ENCODE measurements around the gene VSTM2B.

VSTM2B gene

GRCh38 chr19:29515706-29516357 is 10.0 kb upstream of the VSTM2B start:
- no peak overlapping the region for H2BK5ac ChIP-seq (ENCODE audit: low read depth, low read length, poor library complexity, severe bottlenecking)
- H2AFZ ChIP-seq (ENCODE audit: low read depth, low read length) = no peak overlapping the region
- DNase-seq = no peak
- no peak overlapping the region for H3K4me3 ChIP-seq (ENCODE audit: insufficient read depth in 1 of 2, low read depth in 1 of 2, low read length in 2 of 2)
- H3K27ac ChIP-seq (ENCODE audit: low read length, poor library complexity, severe bottlenecking) = no peak overlapping the region
- 81% methylated on average over 16 of the region's 19 CpGs for WGBS
- no peaks in the 10 kb centered on the region for H3K79me1 ChIP-seq (replicated peaks; ENCODE audit: low read length, poor library complexity, severe bottlenecking)
- no peak overlapping the region for H3K14ac ChIP-seq (ENCODE audit: low read length in 2 of 2)
- H3K4me1 ChIP-seq (ENCODE audit: control insufficient read depth, insufficient read depth, low read depth, low read length) = no peaks in the 10 kb centered on the region
- H2AK5ac ChIP-seq (ENCODE audit: low read length, severe bottlenecking) = no peak overlapping the region
- no peak overlapping the region for H3K18ac ChIP-seq (ENCODE audit: low read depth in 1 of 2, low read length in 2 of 2)
- no peaks in the 10 kb centered on the region for H3K9me3 ChIP-seq (ENCODE audit: control insufficient read depth, low read length)
- H4K91ac ChIP-seq (ENCODE audit: low read length) = no peak overlapping the region
- H3K27me3 ChIP-seq (ENCODE audit: control insufficient read depth in 1 of 2, insufficient read depth in 1 of 2, low read length in 2 of 2) = peaks cover 0 to 14% of the 10 kb centered on the region in 2 experiments
- no peak overlapping the region for H3K23ac ChIP-seq (ENCODE audit: low read length in 2 of 2)
- H2BK12ac ChIP-seq (ENCODE audit: low read length in 2 of 2) = no peak overlapping the region
- no peak overlapping the region for H3K9ac ChIP-seq (ENCODE audit: low read length)
- no peaks in the 10 kb centered on the region for H3K36me3 ChIP-seq (ENCODE audit: control insufficient read depth in 1 of 2, insufficient read depth in 2 of 2, low read depth in 1 of 2, low read length in 2 of 2)
- no peak overlapping the region for H3K4me2 ChIP-seq (ENCODE audit: low read length, poor library complexity, severe bottlenecking)
- H2BK120ac ChIP-seq (ENCODE audit: low read depth, low read length) = no peak overlapping the region
- H3K4ac ChIP-seq (ENCODE audit: low read depth in 1 of 2, low read length in 2 of 2) = no peak overlapping the region
- no peak overlapping the region for H2BK15ac ChIP-seq (ENCODE audit: low read depth, poor library complexity, severe bottlenecking)
- no peak overlapping the region for H4K8ac ChIP-seq (ENCODE audit: low read length)

- H3K18ac ChIP-seq (ENCODE audit: low read depth in 1 of 2, low read length in 2 of 2) = no peak overlapping the region
- H2BK5ac ChIP-seq (ENCODE audit: low read depth, low read length, poor library complexity, severe bottlenecking) = no peak overlapping the region
- H3K4me1 ChIP-seq (ENCODE audit: control insufficient read depth, insufficient read depth, low read depth, low read length) = no peaks in the 10 kb centered on the region
- H2AK5ac ChIP-seq (ENCODE audit: low read length, severe bottlenecking) = no peak overlapping the region
- no peaks in the 10 kb centered on the region for H3K79me1 ChIP-seq (replicated peaks; ENCODE audit: low read length, poor library complexity, severe bottlenecking)
- H2BK15ac ChIP-seq (ENCODE audit: low read depth, poor library complexity, severe bottlenecking) = no peak overlapping the region
- no peak overlapping the region for H3K4me3 ChIP-seq (ENCODE audit: insufficient read depth in 1 of 2, low read depth in 1 of 2, low read length in 2 of 2)
- no peak overlapping the region for H3K9ac ChIP-seq (ENCODE audit: low read length)
- WGBS = 84% methylated on average over 9 of the region's 9 CpGs
- no peaks in the 10 kb centered on the region for H3K9me3 ChIP-seq (ENCODE audit: control insufficient read depth, low read length)
- H4K8ac ChIP-seq (ENCODE audit: low read length) = no peak overlapping the region
- H3K27ac ChIP-seq (ENCODE audit: low read length, poor library complexity, severe bottlenecking) = no peak overlapping the region
- H2AFZ ChIP-seq (ENCODE audit: low read depth, low read length) = no peak overlapping the region
- no peak for DNase-seq
- H3K36me3 ChIP-seq (ENCODE audit: control insufficient read depth in 1 of 2, insufficient read depth in 2 of 2, low read depth in 1 of 2, low read length in 2 of 2) = no peaks in the 10 kb centered on the region
- H3K23ac ChIP-seq (ENCODE audit: low read length in 2 of 2) = no peak overlapping the region
- H2BK12ac ChIP-seq (ENCODE audit: low read length in 2 of 2) = no peak overlapping the region
- H4K91ac ChIP-seq (ENCODE audit: low read length) = no peak overlapping the region
- H3K14ac ChIP-seq (ENCODE audit: low read length in 2 of 2) = no peak overlapping the region
- H3K4me2 ChIP-seq (ENCODE audit: low read length, poor library complexity, severe bottlenecking) = no peak overlapping the region
- no peak overlapping the region for H2BK120ac ChIP-seq (ENCODE audit: low read depth, low read length)
- peaks cover 0 to 14% of the 10 kb centered on the region in 2 experiments for H3K27me3 ChIP-seq (ENCODE audit: control insufficient read depth in 1 of 2, insufficient read depth in 1 of 2, low read length in 2 of 2)
- no peak overlapping the region for H3K4ac ChIP-seq (ENCODE audit: low read depth in 1 of 2, low read length in 2 of 2)
These were observed 9.5 kb upstream of the VSTM2B start for GRCh38 chr19:29516358-29516725.

GRCh38 chr19:29516821-29517395 is 8.9 kb upstream of the VSTM2B start:
- DNase-seq = no peak
- Histone ChIP-seq H3K9ac (ENCODE audit: low read length) (no peak overlapping the region), H3K23ac (ENCODE audit: low read length in 2 of 2) (no peak overlapping the region), H3K36me3 (ENCODE audit: control insufficient read depth in 1 of 2, insufficient read depth in 2 of 2, low read depth in 1 of 2, low read length in 2 of 2) (no peaks in the 10 kb centered on the region), H3K9me3 (ENCODE audit: control insufficient read depth, low read length) (no peaks in the 10 kb centered on the region), H2BK5ac (ENCODE audit: low read depth, low read length, poor library complexity, severe bottlenecking) (no peak overlapping the region), H2BK120ac (ENCODE audit: low read depth, low read length) (no peak overlapping the region), H2BK12ac (ENCODE audit: low read length in 2 of 2) (no peak overlapping the region), H3K4me2 (ENCODE audit: low read length, poor library complexity, severe bottlenecking) (no peak overlapping the region), H3K4ac (ENCODE audit: low read depth in 1 of 2, low read length in 2 of 2) (no peak overlapping the region), H3K18ac (ENCODE audit: low read depth in 1 of 2, low read length in 2 of 2) (no peak overlapping the region), H3K27ac (ENCODE audit: low read length, poor library complexity, severe bottlenecking) (no peak overlapping the region), H4K91ac (ENCODE audit: low read length) (no peak overlapping the region), H2BK15ac (ENCODE audit: low read depth, poor library complexity, severe bottlenecking) (no peak overlapping the region), H2AFZ (ENCODE audit: low read depth, low read length) (no peak overlapping the region), H2AK5ac (ENCODE audit: low read length, severe bottlenecking) (no peak overlapping the region), H3K14ac (ENCODE audit: low read length in 2 of 2) (no peak overlapping the region), H3K27me3 (ENCODE audit: control insufficient read depth in 1 of 2, insufficient read depth in 1 of 2, low read length in 2 of 2) (peaks cover 0 to 20% of the 10 kb centered on the region in 2 experiments), H4K8ac (ENCODE audit: low read length) (no peak overlapping the region), H3K4me1 (ENCODE audit: control insufficient read depth, insufficient read depth, low read depth, low read length) (no peaks in the 10 kb centered on the region), H3K79me1 (replicated peaks; ENCODE audit: low read length, poor library complexity, severe bottlenecking) (no peaks in the 10 kb centered on the region), H3K4me3 (ENCODE audit: insufficient read depth in 1 of 2, low read depth in 1 of 2, low read length in 2 of 2) (no peak overlapping the region)
- 77% methylated on average over 9 of the region's 9 CpGs for WGBS

- Histone ChIP-seq H3K23ac (ENCODE audit: low read length in 2 of 2) (no peak overlapping the region), H3K14ac (ENCODE audit: low read length in 2 of 2) (no peak overlapping the region)
- WGBS = 80% methylated on average over 4 of the region's 4 CpGs
These were observed 8.4 kb upstream of the VSTM2B start for GRCh38 chr19:29517412-29517811.

More at GRCh38 chr19:29517412-29517811, 8.4 kb upstream of the VSTM2B start:
- DNase-seq = no peak
- no peak overlapping the region for H2BK15ac ChIP-seq (ENCODE audit: low read depth, poor library complexity, severe bottlenecking)
- H3K9me3 ChIP-seq (ENCODE audit: control insufficient read depth, low read length) = no peaks in the 10 kb centered on the region
- no peak overlapping the region for H3K27ac ChIP-seq (ENCODE audit: low read length, poor library complexity, severe bottlenecking)
- no peaks in the 10 kb centered on the region for H3K4me1 ChIP-seq (ENCODE audit: control insufficient read depth, insufficient read depth, low read depth, low read length)
- H3K18ac ChIP-seq (ENCODE audit: low read depth in 1 of 2, low read length in 2 of 2) = no peak overlapping the region
- no peak overlapping the region for H2BK120ac ChIP-seq (ENCODE audit: low read depth, low read length)
- no peak overlapping the region for H4K8ac ChIP-seq (ENCODE audit: low read length)
- no peak overlapping the region for H3K9ac ChIP-seq (ENCODE audit: low read length)
- H3K4ac ChIP-seq (ENCODE audit: low read depth in 1 of 2, low read length in 2 of 2) = no peak overlapping the region
- H2BK12ac ChIP-seq (ENCODE audit: low read length in 2 of 2) = no peak overlapping the region
- no peak overlapping the region for H2AFZ ChIP-seq (ENCODE audit: low read depth, low read length)
- no peak overlapping the region for H2AK5ac ChIP-seq (ENCODE audit: low read length, severe bottlenecking)
- no peak overlapping the region for H3K4me3 ChIP-seq (ENCODE audit: insufficient read depth in 1 of 2, low read depth in 1 of 2, low read length in 2 of 2)
- no peaks in the 10 kb centered on the region for H3K79me1 ChIP-seq (replicated peaks; ENCODE audit: low read length, poor library complexity, severe bottlenecking)
- no peak overlapping the region for H3K4me2 ChIP-seq (ENCODE audit: low read length, poor library complexity, severe bottlenecking)
- H2BK5ac ChIP-seq (ENCODE audit: low read depth, low read length, poor library complexity, severe bottlenecking) = no peak overlapping the region
- no peaks in the 10 kb centered on the region for H3K36me3 ChIP-seq (ENCODE audit: control insufficient read depth in 1 of 2, insufficient read depth in 2 of 2, low read depth in 1 of 2, low read length in 2 of 2)
- H3K27me3 ChIP-seq (ENCODE audit: control insufficient read depth in 1 of 2, insufficient read depth in 1 of 2, low read length in 2 of 2) = peaks cover 0 to 24% of the 10 kb centered on the region in 2 experiments
- no peak overlapping the region for H4K91ac ChIP-seq (ENCODE audit: low read length)
